NCI-H460 (cell line): ENCODE results near the gene TP73. TPM values are rescaled to one million over a fixed set of nuclear protein-coding genes. Genes with fewer than 3 reads are reported as not detected.

Experiments used
- DNase-seq: peaks from one replicate; pipeline ENCODE4 v3.0.0-alpha.2; 2016; ENCODE audit warnings: low read depth; ENCODE audit errors: extremely low read depth
- total RNA-seq: library from RNA; depleted of rRNA; stranded (reverse); fragments of >200 nt; shearing (Covaris generic); gene quantifications from 2 replicates; pipeline ENCODE4 v1.2.3, GENCODE V29; 2014

The TP73 gene
- total RNA-seq, 1 experiment from 2014 or later = 0.07 TPM

- no peak for DNase-seq
Observed at GRCh38 chr1:3681898-3682806, 29.8 kb downstream of the TP73 start.

DNA sequence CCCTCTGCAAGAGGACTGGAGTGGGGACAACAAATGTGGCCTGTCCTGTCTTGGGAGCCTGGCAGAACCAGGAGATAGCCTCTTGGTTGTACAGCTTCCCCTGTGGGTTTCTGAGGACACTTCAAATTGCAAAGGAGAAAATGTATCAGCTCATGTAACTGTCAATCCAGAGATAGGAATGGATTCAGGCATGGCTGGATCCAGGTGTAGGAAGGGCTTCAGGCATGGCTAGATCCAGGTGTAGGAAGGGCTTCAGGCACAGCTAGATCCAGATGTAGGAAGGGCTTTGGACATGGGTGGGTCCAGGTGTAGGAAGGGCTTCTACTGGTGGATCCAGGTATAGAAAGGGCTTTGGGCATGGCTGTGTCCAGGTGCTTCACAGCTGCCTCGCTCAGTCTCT, 30.9 kb downstream of the TP73 start:
- DNase-seq = no peak

GRCh38 chr1:3683992-3684391, 31.7 kb downstream of the TP73 start:
- DNase-seq = no peak

DNA sequence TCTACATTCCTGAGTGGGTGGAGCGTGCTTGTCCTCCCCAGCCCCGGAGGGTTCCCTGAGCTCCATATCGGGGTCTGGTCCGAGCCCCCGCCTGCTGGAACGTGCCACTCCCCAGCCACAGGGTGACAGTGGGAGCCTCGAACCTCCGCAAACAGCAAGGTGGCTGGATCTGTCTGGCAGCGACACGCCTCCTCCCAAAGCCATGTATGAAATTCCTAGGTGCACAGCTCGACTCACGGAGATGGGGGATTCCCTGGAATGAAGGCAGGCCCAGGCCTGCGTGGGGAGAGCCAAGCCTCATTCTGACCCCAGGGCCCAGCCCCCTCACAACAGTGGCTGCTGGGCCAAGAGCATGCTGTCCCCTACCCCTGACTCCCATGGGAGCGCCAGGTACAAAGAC, 32.9 kb downstream of the TP73 start:
- DNase-seq = no peak

DNA sequence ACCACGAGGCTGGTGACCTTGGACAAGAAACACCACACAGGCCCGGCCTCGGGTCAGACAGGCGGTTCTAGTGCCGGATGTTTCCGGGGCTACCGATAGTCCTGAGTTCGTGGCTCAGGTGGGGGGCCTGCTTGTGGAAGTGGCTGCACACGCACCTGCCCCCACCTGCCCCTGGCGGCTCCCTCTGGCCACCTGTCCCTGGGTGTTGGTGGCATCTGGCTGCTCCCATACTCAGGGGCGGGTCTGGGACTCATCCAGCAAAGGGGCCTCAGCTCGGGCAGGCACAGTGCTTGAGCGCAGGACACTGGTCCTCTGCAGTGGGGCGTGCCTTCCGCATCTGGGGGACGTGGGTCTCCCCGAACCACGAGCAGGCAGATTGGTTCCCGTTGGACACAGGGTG, 33.6 kb downstream of the TP73 start:
- DNase-seq = no peak

- DNase-seq = no peak
Observed at GRCh38 chr1:3687504-3687903, 35.2 kb downstream of the TP73 start.

DNA sequence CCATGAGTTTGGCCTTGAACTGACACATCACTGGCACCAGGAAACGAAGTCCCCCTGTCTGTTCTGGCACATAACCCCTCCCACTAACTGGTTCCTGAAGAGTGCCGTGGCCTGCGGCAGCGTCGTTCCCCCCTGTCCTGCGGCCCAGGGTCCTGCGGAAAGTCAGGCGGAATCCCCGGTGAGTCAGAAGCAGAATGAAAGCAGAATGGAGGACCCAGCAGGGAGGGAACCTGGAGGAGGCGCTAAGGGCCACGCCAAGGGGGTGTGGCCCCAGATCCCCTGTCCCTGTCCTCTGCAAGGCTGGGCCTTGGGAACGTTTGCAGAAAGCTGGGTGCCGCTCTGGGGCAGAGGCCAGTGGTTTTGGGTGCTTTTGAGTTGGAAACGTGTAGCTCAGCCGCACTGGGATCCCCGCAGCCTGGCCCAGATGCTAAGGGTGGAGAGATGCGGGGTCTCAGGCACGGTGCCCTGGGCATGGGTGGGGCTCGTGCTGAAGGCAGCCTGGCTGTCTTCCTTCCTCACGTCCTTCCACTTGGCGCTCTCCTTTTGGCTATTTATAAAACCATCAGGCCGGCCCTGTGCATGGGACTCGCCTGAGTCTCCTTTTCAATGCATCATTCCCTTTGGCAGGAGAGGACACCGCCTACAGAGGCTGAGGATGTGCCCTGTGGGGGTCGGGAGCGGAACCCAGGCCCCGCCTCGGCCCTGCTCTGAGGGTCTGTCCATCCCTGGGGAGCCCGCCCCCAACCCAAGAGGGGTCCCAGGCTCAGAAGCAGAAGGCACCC, 36.2 kb downstream of the TP73 start:
- DNase-seq = no peak

- no peak for DNase-seq
Observed at GRCh38 chr1:3689138-3689750, 36.9 kb downstream of the TP73 start.

DNA sequence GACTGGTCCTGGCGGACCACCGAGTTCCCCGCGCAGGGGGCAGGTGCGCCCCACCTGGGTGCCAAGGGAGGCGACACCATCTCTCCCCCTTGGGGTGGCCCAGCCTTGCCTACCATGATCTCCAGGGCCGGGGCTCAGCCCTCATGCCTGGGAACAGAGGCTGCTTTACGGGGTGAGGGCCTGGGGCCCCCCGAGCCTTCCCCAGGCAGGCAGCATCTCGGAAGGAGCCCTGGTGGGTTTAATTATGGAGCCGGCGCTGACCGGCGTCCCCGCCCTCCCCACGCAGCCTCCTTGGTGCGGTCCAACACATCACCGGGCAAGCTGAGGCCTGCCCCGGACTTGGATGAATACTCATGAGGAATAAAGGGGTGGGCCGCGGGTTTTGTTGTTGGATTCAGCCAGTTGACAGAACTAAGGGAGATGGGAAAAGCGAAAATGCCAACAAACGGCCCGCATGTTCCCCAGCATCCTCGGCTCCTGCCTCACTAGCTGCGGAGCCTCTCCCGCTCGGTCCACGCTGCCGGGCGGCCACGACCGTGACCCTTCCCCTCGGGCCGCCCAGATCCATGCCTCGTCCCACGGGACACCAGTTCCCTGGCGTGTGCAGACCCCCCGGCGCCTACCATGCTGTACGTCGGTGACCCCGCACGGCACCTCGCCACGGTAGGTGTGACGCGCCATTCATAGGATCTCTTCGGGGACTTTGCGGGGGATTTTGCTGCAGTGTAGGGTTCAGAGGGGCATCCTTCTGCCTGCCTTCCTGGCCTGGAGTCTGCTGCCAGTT, 38.2 kb downstream of the TP73 start:
- no peak for DNase-seq

DNA sequence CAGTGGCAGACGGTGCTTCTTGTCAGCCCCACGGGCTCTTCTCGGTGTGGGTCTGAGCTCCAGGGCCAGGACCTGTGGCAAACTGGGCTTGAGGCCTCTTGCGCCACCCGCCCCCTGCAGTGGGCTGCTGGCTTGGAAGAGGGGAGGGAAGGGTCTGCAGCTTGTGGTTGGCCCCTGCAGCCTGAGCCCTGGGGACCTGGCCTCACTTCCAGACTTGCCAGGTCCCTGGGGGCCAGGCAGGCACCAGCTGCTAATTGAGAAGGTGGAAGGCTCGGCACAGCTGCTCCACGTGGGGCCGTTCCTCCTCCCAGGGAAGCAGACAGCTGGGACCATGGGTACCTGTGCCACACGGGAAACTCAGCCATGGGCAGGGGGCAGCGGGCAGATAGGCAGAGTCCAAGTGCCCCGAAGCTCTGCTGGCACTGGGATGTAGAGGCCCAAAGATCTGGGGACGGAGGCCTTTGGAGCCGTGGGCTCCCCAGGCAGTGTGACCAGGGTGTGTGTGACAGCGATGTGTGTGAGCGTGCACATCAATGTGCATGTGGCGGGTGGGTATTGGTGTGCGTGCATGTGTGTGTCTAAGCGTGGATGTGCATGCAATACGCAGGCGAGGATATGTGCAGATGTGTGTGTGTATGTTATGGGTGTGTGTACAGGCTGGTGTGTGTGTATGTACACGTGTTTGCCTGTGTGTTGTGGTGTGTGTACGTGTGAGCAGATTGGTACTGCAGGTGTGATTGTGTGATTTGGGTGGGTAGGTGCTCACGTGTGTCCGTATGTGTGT, 39.3 kb downstream of the TP73 start:
- DNase-seq = no peak

DNA sequence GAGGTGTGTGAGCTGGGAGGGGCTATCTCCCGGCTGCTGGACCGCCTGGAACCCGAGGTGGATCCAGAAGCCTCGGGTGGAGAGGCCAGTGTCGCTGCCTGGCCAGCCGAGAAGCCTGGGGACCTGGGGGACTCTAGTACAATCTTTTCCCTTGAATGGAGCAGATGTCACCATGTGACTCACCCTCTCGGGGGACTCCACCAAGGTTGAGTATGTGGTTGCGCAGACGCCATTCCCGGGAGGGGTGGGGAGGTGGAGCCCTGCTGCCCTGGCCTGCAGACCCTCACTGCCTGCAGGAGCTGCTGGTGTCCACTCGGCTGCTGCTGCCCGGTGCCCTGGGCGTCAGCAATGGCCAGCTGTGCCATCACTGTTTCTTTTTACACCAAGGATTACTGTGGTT, 40.3 kb downstream of the TP73 start:
- no peak for DNase-seq

DNA sequence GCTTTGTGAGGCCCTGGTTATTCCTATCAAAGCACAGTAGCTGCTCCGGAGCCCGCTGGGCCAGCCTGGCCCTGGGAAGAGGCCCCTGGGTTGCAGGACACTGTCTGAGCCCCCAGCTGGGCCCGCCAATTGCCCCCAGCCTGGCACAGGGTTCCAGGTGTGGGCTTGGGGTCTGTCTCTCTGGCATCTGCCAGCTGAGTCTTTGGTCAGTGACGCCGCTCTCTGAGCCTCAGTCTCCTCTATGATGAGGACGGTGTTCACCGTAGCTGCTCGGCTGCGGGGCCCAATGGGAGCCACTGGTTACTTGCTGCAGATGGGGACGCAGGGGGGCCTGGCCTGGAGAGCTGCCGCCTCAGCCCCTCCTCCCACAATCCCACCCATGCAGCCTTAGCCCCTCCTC, 41.0 kb downstream of the TP73 start:
- no peak for DNase-seq

DNA sequence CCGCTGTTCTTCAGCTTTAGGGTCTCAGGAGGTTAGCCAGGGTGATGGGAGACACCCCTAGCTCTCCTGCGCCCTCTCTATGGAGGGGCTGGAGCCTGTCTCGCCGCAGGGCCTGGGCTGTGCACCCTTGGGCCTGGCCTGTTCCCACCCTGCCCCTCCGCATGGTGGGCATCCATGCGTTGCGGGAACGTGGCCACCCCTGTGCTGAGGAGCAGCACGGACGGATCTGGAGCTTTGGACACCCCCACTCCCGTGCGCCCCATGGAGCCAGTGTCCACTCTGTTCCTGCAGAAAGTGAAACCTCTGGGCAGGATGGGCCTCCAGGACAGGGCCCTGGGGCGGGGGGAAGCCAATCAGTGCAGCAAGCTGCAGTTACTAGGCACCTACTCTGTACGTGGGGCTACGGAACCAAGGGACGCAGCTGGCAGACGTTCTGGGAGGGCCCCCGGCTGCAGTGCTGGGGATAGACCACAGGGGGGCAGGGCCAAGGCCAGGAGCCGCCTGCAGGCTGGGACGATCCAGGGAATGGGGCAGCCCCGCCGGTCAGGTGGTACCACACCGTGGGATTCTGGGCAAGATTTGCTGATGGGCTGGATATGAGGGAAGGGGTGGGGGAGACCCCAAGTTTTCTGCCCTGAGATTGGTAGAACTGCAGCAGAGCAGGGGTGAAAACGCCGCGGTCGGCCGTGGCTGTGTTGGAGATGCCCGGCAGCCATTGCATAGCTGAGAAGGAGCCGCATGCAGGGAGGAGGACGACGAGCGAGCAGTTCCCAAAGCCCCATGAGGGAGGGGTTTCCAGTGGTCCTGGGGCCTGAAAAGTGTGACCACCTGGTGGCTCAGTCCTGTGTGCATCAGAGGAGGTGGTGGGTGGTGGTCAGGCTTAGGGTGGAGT, 43.3 kb downstream of the TP73 start:
- peak; percentile 29 for DNase-seq

DNA sequence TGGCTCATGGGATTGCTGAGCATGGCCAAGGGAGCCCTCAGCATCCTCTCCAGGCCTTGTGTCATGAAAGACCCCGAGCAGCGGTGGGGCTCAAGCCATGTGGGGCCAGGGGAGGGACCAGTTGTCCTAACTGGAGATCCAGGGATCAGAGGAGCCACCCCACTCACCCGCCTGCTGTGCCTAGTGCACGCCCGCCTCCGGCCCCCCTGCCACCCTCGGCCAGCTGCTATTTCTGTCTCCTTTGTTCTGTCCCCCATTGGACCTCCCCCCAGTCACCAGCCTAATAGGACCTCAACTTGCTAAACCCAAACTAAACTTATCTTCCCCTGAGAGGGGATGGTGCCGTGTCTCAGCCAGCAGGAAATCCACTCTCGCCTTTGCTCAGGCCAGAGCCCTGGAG, 44.4 kb downstream of the TP73 start:
- DNase-seq = no peak

DNA sequence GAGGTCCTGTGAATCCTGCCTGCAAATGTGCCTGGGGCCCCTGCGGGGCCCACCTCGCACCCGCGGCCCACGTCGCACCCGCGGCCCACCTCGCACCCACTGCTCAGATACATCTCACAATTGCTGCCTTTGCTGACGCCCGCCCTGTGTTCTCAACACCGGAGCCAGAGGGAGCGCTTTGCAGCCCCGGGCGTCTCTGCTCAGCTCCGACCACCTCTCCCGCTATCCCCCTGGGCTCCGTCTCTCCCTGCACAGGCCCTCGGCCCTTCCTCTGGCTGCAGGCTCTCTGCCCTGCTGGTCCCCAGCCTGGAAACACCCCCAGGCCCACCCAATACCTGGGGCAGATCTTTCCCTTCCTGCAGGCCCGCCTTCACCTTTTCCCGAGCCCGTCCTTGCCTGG, 44.8 kb downstream of the TP73 start:
- no peak for DNase-seq

DNA sequence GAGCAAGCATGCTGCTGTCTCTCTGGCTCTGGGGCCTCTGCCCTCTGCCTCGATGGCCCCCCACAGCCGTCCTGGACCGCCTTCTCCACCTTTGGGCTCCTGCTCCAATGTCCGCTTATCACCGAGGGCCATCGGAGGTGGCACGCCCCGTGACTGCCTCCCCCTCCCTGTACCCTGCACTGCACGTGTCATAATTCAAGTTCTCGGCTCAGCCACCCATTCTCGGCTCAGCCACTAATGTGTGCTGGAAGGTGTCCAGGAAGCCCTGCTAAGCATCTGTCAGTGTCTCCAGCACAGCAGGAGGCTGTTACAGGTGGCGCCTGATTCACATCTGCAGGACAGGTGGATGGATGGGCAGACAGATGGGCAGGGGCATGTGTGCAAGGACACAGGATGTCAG, 45.5 kb downstream of the TP73 start:
- no peak for DNase-seq

GRCh38 chr1:3698660-3699408, 46.5 kb downstream of the TP73 start:
- no peak for DNase-seq

DNA sequence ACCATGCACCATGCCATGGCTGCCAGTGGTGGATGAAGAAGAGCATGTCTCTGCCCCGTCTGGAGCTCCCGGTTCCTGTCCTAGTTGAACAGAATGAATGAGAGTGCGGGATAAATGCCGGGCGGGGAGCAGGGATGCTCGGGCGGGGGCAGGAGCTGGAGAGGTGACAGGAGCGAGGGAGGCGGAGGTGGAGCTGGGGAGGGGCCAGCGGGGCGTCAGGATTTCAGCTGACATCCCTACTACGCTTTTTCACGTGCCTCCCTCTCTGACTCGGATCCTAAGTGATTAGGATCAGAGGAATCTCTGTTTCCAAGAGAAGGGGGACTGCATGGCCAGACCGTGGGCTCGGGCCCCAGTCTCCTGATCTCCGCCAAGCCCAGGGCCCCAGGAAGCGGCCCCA, 47.3 kb downstream of the TP73 start:
- DNase-seq = no peak
